Keratinocyte (primary cell): ENCODE results near the gene UBIAD1. TPM values are rescaled to one million over a fixed set of nuclear protein-coding genes. Genes with fewer than 3 reads are reported as not detected.

Experiments
- DNase-seq: peaks from one replicate; pipeline ENCODE4 v3.0.0-alpha.2; 2011; ENCODE audit warnings: low read depth, missing footprints, low spot score
- FAIRE-seq: peaks from 2 replicates; lab custom pipeline; 2011; peaks lifted over from hg19 to GRCh38; lab: Jason Lieb, UNC
- H2AFZ ChIP-seq: 2 replicates; pipeline ENCODE4 v1.6.0; 2012; ENCODE audit warnings: low read length, control low read depth, inconsistent platforms; ENCODE audit not compliant: control insufficient read depth
- H3K27ac ChIP-seq: 2 replicates; pipeline ENCODE4 v1.5.1; 2011; ENCODE audit warnings: low read length; ENCODE audit not compliant: control insufficient read depth, insufficient read depth
- H3K27me3 ChIP-seq: 3 replicates; pipeline ENCODE4 v1.6.0; 2011; ENCODE audit warnings: low read length; ENCODE audit not compliant: control insufficient read depth, insufficient read depth; ENCODE audit errors: extremely low read depth
- H3K36me3 ChIP-seq, 2 experiments: 2 replicates in 1 of 2; 3 replicates in 1 of 2; pipeline ENCODE4 v1.5.1; 2011; ENCODE audit warnings: low read length in 2 of 2, mild to moderate bottlenecking in 1 of 2; ENCODE audit not compliant: control insufficient read depth in 2 of 2, insufficient read depth in 2 of 2; ENCODE audit errors: extremely low read depth in 1 of 2
- H3K4me1 ChIP-seq: 3 replicates; pipeline ENCODE4 v1.5.1; 2011; ENCODE audit warnings: low read length; ENCODE audit not compliant: control insufficient read depth, insufficient read depth; ENCODE audit errors: extremely low read depth
- H3K4me2 ChIP-seq: 3 replicates; pipeline ENCODE4 v1.6.0; 2011; ENCODE audit warnings: low read depth, low read length; ENCODE audit not compliant: control insufficient read depth, insufficient read depth; ENCODE audit errors: extremely low read depth
- H3K4me3 ChIP-seq, 3 experiments: fragments of 200-600 bp in 1 of 3; sonication (generic) in 1 of 3; 2 replicates in 2 of 3; 3 replicates in 1 of 3; pipeline ENCODE4 v1.5.1; 2011 to 2016; ENCODE audit warnings: low read length in 3 of 3, mild to moderate bottlenecking in 3 of 3, control low read depth in 2 of 3, inconsistent platforms in 1 of 3, low read depth in 1 of 3, mixed read lengths in 1 of 3, mixed run types in 1 of 3, moderate library complexity in 1 of 3; ENCODE audit not compliant: control insufficient read depth in 2 of 3, insufficient read depth in 2 of 3; ENCODE audit errors: extremely low read depth in 1 of 3
- H3K79me2 ChIP-seq: 2 replicates; pipeline ENCODE4 v1.6.0; 2012; ENCODE audit warnings: low read length; ENCODE audit not compliant: control insufficient read depth, insufficient read depth
- H3K9ac ChIP-seq: 3 replicates; pipeline ENCODE4 v1.6.0; 2011; ENCODE audit warnings: low read length; ENCODE audit not compliant: control insufficient read depth, insufficient read depth; ENCODE audit errors: extremely low read depth
- H3K9me1 ChIP-seq: 3 replicates; pipeline ENCODE4 v1.6.0; 2011; ENCODE audit warnings: low read length; ENCODE audit not compliant: control insufficient read depth, insufficient read depth; ENCODE audit errors: extremely low read depth
- H3K9me3 ChIP-seq: 2 replicates; pipeline ENCODE4 v1.5.1; 2012; ENCODE audit warnings: low read depth, low read length; ENCODE audit not compliant: control insufficient read depth
- H4K20me1 ChIP-seq: 3 replicates; pipeline ENCODE4 v1.6.0; 2011; ENCODE audit warnings: low read length; ENCODE audit not compliant: control insufficient read depth, insufficient read depth; ENCODE audit errors: extremely low read depth
- CTCF ChIP-seq, 3 experiments: IDR thresholded peaks in 1 of 3; conservative IDR thresholded peaks in 1 of 3; optimal IDR thresholded peaks in 1 of 3; 2 replicates in 2 of 3; 3 replicates in 1 of 3; pipeline versions ENCODE3 to v1.5.1; 2011; ENCODE audit warnings: low read length in 3 of 3, mild to moderate bottlenecking in 3 of 3, moderate library complexity in 2 of 3, control low read depth in 1 of 3, inconsistent platforms in 1 of 3; ENCODE audit not compliant: insufficient read depth in 2 of 3; ENCODE audit errors: extremely low read depth in 1 of 3
- EZH2 ChIP-seq: IDR thresholded peaks from one replicate; pipeline ENCODE4 v1.6.1; 2012; ENCODE audit warnings: inconsistent platforms, mild to moderate bottlenecking, low read length, moderate library complexity
- dilution Hi-C: fragments of 300-500 bp; cut with MboI; formaldehyde crosslinking; loops from one replicate; pipeline ENCODE4 v1.7.0; 2020; ENCODE audit warnings: low sequenced_read_pairs; ENCODE audit not compliant: extremely low pct_ligation_motif_present
- polyA plus RNA-seq, 5 experiments: library from polyadenylated mRNA; depleted of rRNA in 3 of 5; stranded (reverse) in 3 of 5; stranded (forward) in 1 of 5; unstranded in 1 of 5; fragments of >200 nt; gene quantifications; 1 replicate in 1 of 5; 2 replicates in 3 of 5; 3 replicates in 1 of 5; pipeline versions ENCODE4 v1.2.1 to v1.2.3, GENCODE V29; 2011 to 2012; ENCODE audit warnings: missing spikeins in 2 of 5, low read depth in 1 of 5, low replicate concordance in 1 of 5

The UBIAD1 gene
- polyA plus RNA-seq, 1 donor (not counting 4 experiments of a cell fraction or from before 2014, with no cell fraction given) = 9.9 TPM

GRCh38 chr1:11281518-11282331, 8.7 kb downstream of the UBIAD1 start:
- Histone ChIP-seq H3K27ac (no peak overlapping the region), H3K4me2 (no peak overlapping the region), H3K79me2 (peaks cover 5% of the 10 kb centered on the region), H3K4me1 (no peaks in the 10 kb centered on the region), H3K9me3 (no peaks in the 10 kb centered on the region), H3K9ac (no peak overlapping the region), H3K36me3 (peaks cover 5 to 13% of the 10 kb centered on the region in 2 experiments), H3K9me1 (no peaks in the 10 kb centered on the region), H3K4me3 (no peak overlapping the region), H2AFZ (no peak overlapping the region), H3K27me3 (no peaks in the 10 kb centered on the region), H4K20me1 (peaks cover 9% of the 10 kb centered on the region)
- FAIRE-seq (no peak), DNase-seq (no peak)
- no peak for TF ChIP-seq CTCF (optimal IDR thresholded peaks at IDR 0.05 in 1 of 3, IDR thresholded peaks at IDR 0.05 in 1 of 3, conservative IDR thresholded peaks at IDR 0.05 in 1 of 3; ENCODE audit: extremely low read depth in 1 of 3, insufficient read depth in 2 of 3, low read length in 3 of 3)
- no peak for TF ChIP-seq EZH2
- dilution Hi-C loops = no loop called here

- Histone ChIP-seq H3K4me3 (no peak overlapping the region), H2AFZ (no peak overlapping the region), H3K9ac (no peak overlapping the region), H4K20me1 (peaks cover 9% of the 10 kb centered on the region), H3K36me3 (peaks cover 8 to 14% of the 10 kb centered on the region in 2 experiments), H3K27ac (no peak overlapping the region), H3K4me1 (no peaks in the 10 kb centered on the region), H3K4me2 (no peak overlapping the region), H3K27me3 (no peaks in the 10 kb centered on the region), H3K9me1 (no peaks in the 10 kb centered on the region), H3K79me2 (peaks cover 5% of the 10 kb centered on the region), H3K9me3 (no peaks in the 10 kb centered on the region)
- no peak for TF ChIP-seq CTCF (optimal IDR thresholded peaks at IDR 0.05 in 1 of 3, IDR thresholded peaks at IDR 0.05 in 1 of 3, conservative IDR thresholded peaks at IDR 0.05 in 1 of 3; ENCODE audit: extremely low read depth in 1 of 3, insufficient read depth in 2 of 3, low read length in 3 of 3)
- TF ChIP-seq EZH2 = no peak
- dilution Hi-C loops = no loop called here
- FAIRE-seq (no peak), DNase-seq (no peak)
These were observed 10.2 kb downstream of the UBIAD1 start for GRCh38 chr1:11283151-11283550.
